ENCODE measurements around the gene STAMBPL1.

Gene STAMBPL1

DNA sequence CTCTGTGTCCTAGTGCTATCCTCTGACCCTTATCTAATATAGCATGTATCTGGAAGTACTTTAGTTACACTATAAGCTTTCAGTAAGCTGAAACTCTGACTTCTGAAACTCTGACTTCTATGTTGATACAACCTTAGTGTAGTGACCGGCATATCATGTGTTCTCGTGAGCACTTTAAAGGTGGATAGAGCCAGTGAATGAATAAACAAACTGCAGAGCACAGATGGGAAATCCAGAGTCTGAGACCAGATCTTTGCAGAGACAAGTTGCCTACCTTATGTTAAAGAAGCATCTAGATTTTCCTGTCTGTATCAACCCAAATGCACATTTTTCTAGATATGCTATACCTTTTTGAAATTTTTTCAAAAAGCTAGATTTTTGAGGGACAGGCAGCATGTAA is 69.0 kb downstream of the STAMBPL1 start:
- DNase-seq: no peak
- TF ChIP-seq GATA1 (IDR thresholded peaks at IDR 0.05; ENCODE audit: low read depth, low read length) (no peak), POLR2A (IDR thresholded peaks at IDR 0.05; ENCODE audit: low read length) (no peak)

DNA sequence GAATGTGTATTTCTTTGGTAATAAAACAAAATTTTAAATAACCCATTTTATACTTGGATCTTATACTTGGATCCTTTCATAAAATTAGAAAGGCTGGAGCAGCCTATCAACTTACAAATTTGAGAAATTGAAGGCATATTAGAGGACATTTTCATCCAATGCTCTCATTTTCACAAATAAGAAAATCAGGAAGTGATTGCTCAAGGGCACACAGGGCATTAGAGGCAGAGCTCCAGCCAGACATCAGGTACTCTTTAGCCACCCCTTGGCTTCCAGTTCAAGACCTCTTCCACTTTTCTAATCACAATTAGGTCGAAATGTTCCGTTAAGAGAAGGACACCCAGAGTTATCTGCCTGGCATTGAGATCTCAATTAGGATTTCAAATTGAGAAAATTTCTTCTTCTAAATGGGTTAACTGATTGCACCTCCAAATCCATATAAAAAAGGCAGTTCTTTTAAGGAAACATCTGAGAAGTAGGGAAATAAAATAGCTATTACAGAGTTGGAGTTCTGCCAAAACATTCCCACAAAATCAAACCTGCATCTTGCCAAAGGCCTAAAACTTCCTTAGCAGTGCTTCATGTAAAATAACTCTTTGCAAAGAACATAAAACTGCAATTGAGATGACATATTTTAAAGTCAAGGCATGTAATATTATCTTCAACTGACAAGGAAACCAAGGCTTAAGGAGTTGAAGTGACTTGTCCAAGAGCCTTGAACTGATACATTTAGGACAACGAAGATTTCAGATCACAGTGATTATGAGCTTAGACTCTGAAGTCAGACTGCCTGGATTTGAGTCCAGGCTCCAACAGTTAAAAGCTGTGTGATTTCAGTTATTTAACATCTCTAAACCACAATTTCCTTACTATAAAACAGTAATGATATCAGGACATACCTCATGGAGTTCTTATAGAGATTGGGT is 70.1 kb downstream of the STAMBPL1 start:
- no peak for TF ChIP-seq GATA1 (IDR thresholded peaks at IDR 0.05; ENCODE audit: low read depth, low read length)
- TF ChIP-seq POLR2A (IDR thresholded peaks at IDR 0.05; ENCODE audit: low read length): no peak
- no peak for DNase-seq

DNA sequence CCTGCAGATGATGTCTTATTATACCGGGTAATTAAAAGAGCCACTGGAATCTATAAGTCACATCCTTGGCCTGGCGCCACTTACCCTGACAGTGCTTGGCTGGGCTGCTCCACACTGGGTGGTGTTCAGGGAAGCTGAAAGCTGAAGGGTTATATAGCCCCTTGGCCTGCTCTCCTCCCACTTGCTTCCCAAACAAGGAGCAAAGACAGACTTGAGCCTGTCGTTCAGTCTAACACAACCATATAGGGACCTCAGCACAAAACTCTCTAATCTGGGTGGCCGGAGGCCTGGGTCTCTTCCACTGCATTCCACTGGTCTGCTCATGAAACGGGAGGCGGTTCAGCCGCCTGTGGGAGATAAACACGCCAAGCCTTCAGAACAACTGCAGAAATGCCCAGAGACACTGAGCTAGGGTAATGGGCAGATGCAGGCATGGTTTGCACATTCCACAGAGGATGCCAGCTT is 72.6 kb downstream of the STAMBPL1 start, which contains the start of gene ACTA2:
Gene ACTA2, minus strand, starts transcription at position 127 of the 465 bp plus-strand sequence. CDS start 3,843 bp downstream, outside the sequence.
- peak in 1 of 2 experiments; percentile 23 for DNase-seq
- TF ChIP-seq GATA1 (IDR thresholded peaks at IDR 0.05; ENCODE audit: low read depth, low read length) (no peak), POLR2A (IDR thresholded peaks at IDR 0.05; ENCODE audit: low read length) (no peak)

DNA sequence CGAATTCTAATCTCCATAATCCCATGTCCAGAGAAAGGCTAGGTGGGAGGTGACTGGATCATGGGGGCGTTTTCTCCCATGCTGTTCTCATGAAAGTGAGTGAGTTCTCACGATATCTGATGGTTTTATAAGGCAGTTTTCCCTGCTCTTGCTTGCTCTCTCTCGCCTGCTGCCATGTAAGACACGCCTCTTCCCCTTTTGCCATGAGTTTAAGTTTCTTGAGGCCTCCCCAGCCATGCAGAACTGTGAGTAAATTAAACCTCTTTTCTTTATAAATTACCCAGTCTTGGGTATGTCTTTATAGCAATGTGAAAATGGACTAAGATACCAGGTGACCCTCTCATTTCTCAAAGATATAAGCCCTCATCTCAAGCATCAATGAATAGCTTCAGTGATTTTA is 73.6 kb downstream of the STAMBPL1 start:
- TF ChIP-seq POLR2A (IDR thresholded peaks at IDR 0.05; ENCODE audit: low read length) (no peak), GATA1 (IDR thresholded peaks at IDR 0.05; ENCODE audit: low read depth, low read length) (no peak)
- DNase-seq: no peak

DNA sequence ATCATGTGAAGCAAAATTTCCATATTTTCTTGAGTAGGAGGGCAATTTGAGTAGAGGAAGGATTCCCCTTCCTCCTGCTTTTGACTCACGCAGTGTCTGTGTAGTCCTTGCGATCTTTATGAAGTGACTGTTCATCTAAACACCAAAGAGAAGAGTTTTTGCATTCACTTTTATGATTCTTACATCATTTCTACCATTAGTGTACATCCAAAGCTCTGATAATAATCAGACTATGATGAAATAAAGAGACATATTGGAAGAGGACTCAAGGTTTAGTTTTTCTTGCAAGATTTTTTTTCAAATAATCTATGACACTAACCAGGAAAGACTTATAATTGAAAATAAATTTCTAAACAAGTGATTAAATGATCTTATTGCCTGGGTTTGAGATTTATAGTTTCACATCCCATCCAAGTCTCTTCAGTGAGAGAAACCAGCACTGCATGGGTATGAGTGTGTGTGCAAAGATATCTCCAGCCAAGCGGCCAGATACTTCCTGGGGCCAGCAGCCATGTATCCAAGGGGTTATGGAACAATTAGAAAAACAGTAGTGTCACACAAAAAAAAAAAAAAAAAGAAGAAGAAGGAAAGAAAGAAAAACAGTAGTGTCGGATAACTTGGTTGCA is 74.5 kb downstream of the STAMBPL1 start:
- DNase-seq: peak in 1 of 2 experiments; percentile 25
- TF ChIP-seq POLR2A (IDR thresholded peaks at IDR 0.05; ENCODE audit: low read length): no peak
- no peak for TF ChIP-seq GATA1 (IDR thresholded peaks at IDR 0.05; ENCODE audit: low read depth, low read length)

- DNase-seq: no peak
- no peak for TF ChIP-seq POLR2A (IDR thresholded peaks at IDR 0.05; ENCODE audit: low read length)
- TF ChIP-seq GATA1 (IDR thresholded peaks at IDR 0.05; ENCODE audit: low read depth, low read length): no peak
These were observed 77.3 kb downstream of the STAMBPL1 start for GRCh38 chr10:88957381-88957780.

- TF ChIP-seq GATA1 (IDR thresholded peaks at IDR 0.05; ENCODE audit: low read depth, low read length): no peak
- TF ChIP-seq POLR2A (IDR thresholded peaks at IDR 0.05; ENCODE audit: low read length): no peak
- no peak for DNase-seq
These were observed 78.7 kb downstream of the STAMBPL1 start for GRCh38 chr10:88958721-88959120.

DNA sequence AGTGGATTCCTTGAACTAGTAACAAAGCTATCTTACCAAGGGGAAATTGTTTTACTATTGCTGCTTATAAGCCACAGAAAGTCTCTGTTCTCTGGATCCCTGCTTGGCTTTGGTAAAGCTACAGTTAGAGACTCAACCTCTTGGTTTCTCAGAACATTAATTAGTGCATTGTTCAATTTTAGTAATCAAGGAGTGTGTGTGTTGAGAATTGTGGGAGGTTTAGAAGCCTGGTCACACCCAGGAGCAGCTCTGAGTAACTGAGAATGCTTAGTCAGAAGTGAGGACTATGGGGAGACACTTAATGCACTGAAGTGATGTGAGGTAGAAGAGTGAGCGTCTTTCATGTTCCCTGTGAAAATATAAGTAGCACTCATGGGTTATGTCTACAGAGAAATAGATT is 80.8 kb downstream of the STAMBPL1 start:
- TF ChIP-seq POLR2A (IDR thresholded peaks at IDR 0.05; ENCODE audit: low read length) (no peak), GATA1 (IDR thresholded peaks at IDR 0.05; ENCODE audit: low read depth, low read length) (no peak)
- DNase-seq: no peak

DNA sequence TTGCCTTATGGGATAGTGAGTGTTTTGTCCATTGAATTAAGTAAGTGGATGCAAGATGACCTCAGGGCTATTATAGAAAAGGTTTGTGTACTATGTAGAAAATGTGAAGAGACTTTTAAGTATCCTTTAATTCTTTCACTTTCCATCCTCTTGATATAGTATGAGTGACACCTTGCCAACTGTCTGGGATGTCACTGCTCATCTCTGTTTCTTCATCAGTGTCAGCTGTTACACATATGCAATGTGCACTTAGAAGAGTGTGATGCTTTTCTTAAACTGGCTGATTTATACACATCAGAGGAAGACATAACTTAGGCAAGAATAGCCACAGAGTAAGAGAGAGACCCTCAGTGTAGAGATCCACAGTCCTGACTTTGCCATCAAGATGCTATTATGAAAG is 81.2 kb downstream of the STAMBPL1 start:
- DNase-seq: no peak
- TF ChIP-seq POLR2A (IDR thresholded peaks at IDR 0.05; ENCODE audit: low read length): no peak
- TF ChIP-seq GATA1 (IDR thresholded peaks at IDR 0.05; ENCODE audit: low read depth, low read length): no peak

DNA sequence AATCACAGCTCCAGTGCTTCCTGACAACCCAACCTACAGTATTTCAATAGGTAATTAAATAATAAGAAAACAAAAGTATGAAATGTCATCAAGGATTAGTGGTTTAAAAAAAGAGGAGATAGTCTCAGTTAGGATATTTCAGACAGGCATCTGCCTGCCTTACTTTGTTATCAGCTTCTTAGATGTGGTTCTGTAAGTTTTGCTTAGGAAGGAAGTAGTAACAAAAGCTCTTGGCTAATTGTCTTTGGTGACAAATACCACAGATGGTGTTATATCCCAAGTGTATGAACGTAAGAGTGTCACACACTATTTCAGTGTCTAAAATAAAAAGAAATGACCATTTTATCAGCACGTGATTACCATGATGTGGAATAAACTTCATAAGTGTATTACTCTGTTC is 82.3 kb downstream of the STAMBPL1 start:
- DNase-seq: no peak
- no peak for TF ChIP-seq POLR2A (IDR thresholded peaks at IDR 0.05; ENCODE audit: low read length)
- no peak for TF ChIP-seq GATA1 (IDR thresholded peaks at IDR 0.05; ENCODE audit: low read depth, low read length)

GRCh38 chr10:88963318-88963717 is 83.3 kb downstream of the STAMBPL1 start:
- no peak for DNase-seq
- TF ChIP-seq POLR2A (IDR thresholded peaks at IDR 0.05; ENCODE audit: low read length) (no peak), GATA1 (IDR thresholded peaks at IDR 0.05; ENCODE audit: low read depth, low read length) (no peak)

DNA sequence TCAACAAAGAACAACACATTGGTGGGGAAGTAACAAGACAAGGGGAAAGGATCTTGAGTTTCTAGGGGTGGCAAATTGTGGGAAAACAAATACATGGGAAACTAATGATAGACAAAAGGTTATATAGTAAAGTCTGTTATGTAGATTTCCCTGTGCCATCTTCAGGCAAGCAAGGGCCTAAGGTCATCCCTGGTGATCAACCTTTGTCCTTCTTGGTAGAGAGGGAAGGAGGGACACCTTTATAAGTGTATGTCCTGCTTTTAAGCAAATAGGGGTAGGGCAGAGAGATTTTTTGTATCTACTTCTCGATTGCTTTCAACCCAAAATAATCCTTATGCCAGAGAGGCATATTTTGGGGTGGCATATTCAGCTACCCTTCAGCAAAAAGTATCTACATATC is 84.3 kb downstream of the STAMBPL1 start:
- no peak for DNase-seq
- TF ChIP-seq POLR2A (IDR thresholded peaks at IDR 0.05; ENCODE audit: low read length) (no peak), GATA1 (IDR thresholded peaks at IDR 0.05; ENCODE audit: low read depth, low read length) (no peak)

DNA sequence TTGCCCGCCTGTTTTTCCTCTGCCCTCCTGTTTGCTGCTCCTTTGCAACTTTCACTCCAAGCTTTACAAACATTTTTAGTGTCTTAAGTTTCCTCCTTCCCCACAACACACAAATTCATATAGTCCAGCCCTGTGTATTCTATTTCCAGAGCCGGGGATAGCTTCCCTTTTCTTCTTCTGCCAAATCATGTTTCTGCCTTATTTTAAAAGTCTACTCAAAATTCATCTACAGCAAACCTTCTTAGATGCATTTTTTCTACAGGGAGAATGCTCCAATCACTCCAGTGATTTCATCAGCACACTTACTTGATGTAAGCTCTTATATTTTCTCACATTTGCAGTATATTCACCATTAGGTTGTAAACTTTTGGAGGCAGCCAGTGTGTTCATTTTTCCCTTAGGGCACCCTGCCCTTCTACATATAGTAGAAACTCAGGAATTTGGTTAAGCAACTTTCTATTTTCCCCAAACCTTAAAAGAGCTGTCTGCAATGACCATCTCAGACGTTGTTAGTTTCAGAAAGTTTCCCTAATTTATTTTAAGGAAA is 84.9 kb downstream of the STAMBPL1 start:
- no peak for DNase-seq
- TF ChIP-seq POLR2A (IDR thresholded peaks at IDR 0.05; ENCODE audit: low read length): no peak
- TF ChIP-seq GATA1 (IDR thresholded peaks at IDR 0.05; ENCODE audit: low read depth, low read length): no peak

GRCh38 chr10:88966797-88967196 is 86.8 kb downstream of the STAMBPL1 start:
- TF ChIP-seq GATA1 (IDR thresholded peaks at IDR 0.05; ENCODE audit: low read depth, low read length) (no peak), POLR2A (IDR thresholded peaks at IDR 0.05; ENCODE audit: low read length) (no peak)
- DNase-seq: no peak
